Right cardiac atrium (tissue), 5 donors: ENCODE data around the gene MPL. TPM values are rescaled to one million over a fixed set of nuclear protein-coding genes. Genes with fewer than 3 reads are reported as not detected.

ENCODE experiments used
- ATAC-seq, 2 donors: fragments of 200-7000 bp; cut with Tn5 transposase; one replicate each; pipeline versions ENCODE4 v1.8.0 to v1.9.1; 2020; ENCODE audit warnings: moderate library complexity in 2 of 2, mild to moderate bottlenecking in 1 of 2
- DNase-seq, 3 donors: peaks; one replicate each; pipeline ENCODE4 v3.0.0-alpha.2; 2020
- H3K27ac ChIP-seq: one replicate; pipeline ENCODE4 v1.5.1; 2013; ENCODE audit warnings: mild to moderate bottlenecking, low read length, control low read depth, moderate library complexity
- H3K27me3 ChIP-seq: one replicate; pipeline ENCODE4 v1.6.1; 2013; ENCODE audit not compliant: control insufficient read depth, insufficient read depth
- H3K4me1 ChIP-seq: one replicate; pipeline ENCODE4 v1.6.1; 2013; ENCODE audit warnings: low read length; ENCODE audit not compliant: control insufficient read depth, insufficient read depth
- H3K4me3 ChIP-seq: one replicate; pipeline ENCODE4 v1.5.1; 2013; ENCODE audit warnings: low read length, control low read depth
- H3K9me3 ChIP-seq: one replicate; pipeline ENCODE4 v1.6.1; 2013; ENCODE audit warnings: low read length; ENCODE audit not compliant: control insufficient read depth
- WGBS: extraction: QIAGEN DNeasy Blood & Tissue Kit; methylation state at CpG from one replicate; pipeline ENCODE4 v1.1.7; 2013; 5-methylcytosine and 5-hydroxymethylcytosine counted together
- intact Hi-C, 4 donors: fragments of 100-400 bp; cut with DNase I; formaldehyde crosslinking; loops; one replicate each; pipeline versions ENCODE4 v1.11.0 to v1.14.0; 2022 to 2023
- polyA plus RNA-seq: library from polyadenylated mRNA; stranded (reverse); fragments of 200-250 nt; gene quantifications from one replicate; pipeline ENCODE4 v1.2.3, GENCODE V29; 2013
- total RNA-seq, 4 donors: library from RNA; stranded (reverse); fragmentation: NEBNext Ultra II Directional; extraction: Animal tissue kit (Norgen Biotek cat#: 25700); gene quantifications; one replicate each; pipeline ENCODE4 v1.2.1, GENCODE V29; 2021
- donor health status: healthy with polysubstance abuse.
- donor health status: DM: no; HTN: yes; CAD: no.
- donor health status: DM: no; HTN: no; CAD: no.
- donor health status: DM: no; HTN: yes; CAD: no; lungs with severe emphysema.
- donor health status: DM: yes; HTN: yes; CAD: no.

The MPL gene
- total and polyA plus RNA-seq, 5 donors = 0.18 to 1.4 (median 0.86) TPM

- ATAC-seq = peak; percentile 53 to 70
- 42% methylated on average over 6 of the region's 6 CpGs for WGBS
Observed at GRCh38 chr1:43382027-43382779, 44.6 kb downstream of the MPL start.

DNA sequence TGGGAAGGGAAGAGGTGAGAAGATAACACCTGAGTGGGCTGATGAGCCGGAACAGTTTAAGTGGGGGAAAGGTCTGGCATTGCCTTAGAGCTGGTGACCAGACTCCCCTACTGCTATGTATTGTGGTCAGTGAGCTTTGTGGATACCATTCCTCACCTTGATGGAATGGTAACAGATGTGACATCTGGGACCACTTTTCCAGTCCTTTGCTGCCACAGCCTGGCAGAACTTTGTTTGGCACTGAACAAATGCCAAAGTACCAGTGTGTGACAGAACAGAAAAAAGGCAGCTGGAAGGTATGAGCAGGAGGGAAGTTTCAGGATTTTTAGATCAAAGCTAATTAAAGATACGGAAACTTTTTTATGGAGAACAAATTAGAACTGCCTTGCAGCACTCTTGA lies 45.8 kb downstream of the MPL start:
- Histone ChIP-seq H3K27ac (no peak overlapping the region), H3K27me3 (no peaks in the 10 kb centered on the region), H3K4me1 (peaks cover 17% of the 10 kb centered on the region), H3K9me3 (no peaks in the 10 kb centered on the region), H3K4me3 (no peak overlapping the region)
- peak; percentile 6 to 10 for ATAC-seq
- DNase-seq = no peak
- intact Hi-C loops = loop anchor here (5.0 to 10.0 kb wide), 2 partner anchors 146 to 149 kb away; no protein-coding TSS in a partner anchor
- 77% methylated on average over 2 of the region's 2 CpGs for WGBS

More at GRCh38 chr1:43382027-43382779, 44.6 kb downstream of the MPL start:
- DNase-seq = no peak
- Histone ChIP-seq H3K27ac (peak overlapping the region; percentile 31), H3K27me3 (no peaks in the 10 kb centered on the region), H3K9me3 (no peaks in the 10 kb centered on the region), H3K4me3 (no peak overlapping the region), H3K4me1 (peaks cover 13% of the 10 kb centered on the region)
- intact Hi-C loops = loop anchor here (5.0 to 10.0 kb wide), 2 partner anchors 145 to 147 kb away; no protein-coding TSS in a partner anchor

GRCh38 chr1:43386676-43387075 lies 49.1 kb downstream of the MPL start:
- Histone ChIP-seq H3K9me3 (no peaks in the 10 kb centered on the region), H3K27me3 (no peaks in the 10 kb centered on the region), H3K27ac (no peak overlapping the region), H3K4me3 (no peak overlapping the region), H3K4me1 (peaks cover 21% of the 10 kb centered on the region)
- ATAC-seq (no peak), DNase-seq (no peak)
- intact Hi-C loops = loop anchor here in 3 of 4 donors (10.0 kb wide), 1 partner anchor 152 kb away; no protein-coding TSS in a partner anchor
- WGBS = 93% methylated on average over 6 of the region's 6 CpGs

GRCh38 chr1:43387976-43388599 lies 50.5 kb downstream of the MPL start:
- no peaks in the 10 kb centered on the region for H3K27me3 ChIP-seq
- WGBS = 52% methylated on average over 4 of the region's 4 CpGs
- ATAC-seq (no peak), DNase-seq (no peak)
- H3K4me3 ChIP-seq = peak overlapping the region; percentile 84
- no peaks in the 10 kb centered on the region for H3K9me3 ChIP-seq
- intact Hi-C loops = loop anchor here in 3 of 4 donors (10.0 kb wide), 1 partner anchor 153 kb away; no protein-coding TSS in a partner anchor
- no peak overlapping the region for H3K27ac ChIP-seq
- H3K4me1 ChIP-seq = peaks cover 10% of the 10 kb centered on the region

DNA sequence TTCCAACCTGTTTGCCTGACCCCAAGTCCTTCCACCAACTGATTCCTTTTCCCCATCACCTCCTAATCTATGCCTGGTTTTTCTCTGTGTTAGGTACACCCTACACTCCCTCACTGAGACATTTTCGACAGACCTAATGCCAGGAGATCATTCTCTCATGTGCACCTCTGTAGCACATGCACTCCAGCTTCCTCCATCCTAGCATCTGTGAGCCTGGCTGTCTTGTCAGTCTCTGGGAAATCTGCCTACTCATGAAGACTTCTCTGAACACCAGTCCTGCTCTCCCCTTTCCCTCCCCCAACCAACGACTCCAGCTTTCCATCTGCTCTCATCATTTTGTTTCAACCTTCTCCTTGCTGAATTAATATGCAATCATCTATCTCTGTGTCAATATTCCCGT lies 51.0 kb downstream of the MPL start:
- Histone ChIP-seq H3K4me1 (peaks cover 10% of the 10 kb centered on the region), H3K27ac (peak overlapping the region; percentile 15), H3K27me3 (no peaks in the 10 kb centered on the region), H3K4me3 (peak overlapping the region; percentile 84), H3K9me3 (no peaks in the 10 kb centered on the region)
- WGBS = 38% methylated on average over 3 of the region's 3 CpGs
- DNase-seq = no peak
- intact Hi-C loops = loop anchor here in 3 of 4 donors (10.0 kb wide), 1 partner anchor 154 kb away; no protein-coding TSS in a partner anchor
- no peak for ATAC-seq

DNA sequence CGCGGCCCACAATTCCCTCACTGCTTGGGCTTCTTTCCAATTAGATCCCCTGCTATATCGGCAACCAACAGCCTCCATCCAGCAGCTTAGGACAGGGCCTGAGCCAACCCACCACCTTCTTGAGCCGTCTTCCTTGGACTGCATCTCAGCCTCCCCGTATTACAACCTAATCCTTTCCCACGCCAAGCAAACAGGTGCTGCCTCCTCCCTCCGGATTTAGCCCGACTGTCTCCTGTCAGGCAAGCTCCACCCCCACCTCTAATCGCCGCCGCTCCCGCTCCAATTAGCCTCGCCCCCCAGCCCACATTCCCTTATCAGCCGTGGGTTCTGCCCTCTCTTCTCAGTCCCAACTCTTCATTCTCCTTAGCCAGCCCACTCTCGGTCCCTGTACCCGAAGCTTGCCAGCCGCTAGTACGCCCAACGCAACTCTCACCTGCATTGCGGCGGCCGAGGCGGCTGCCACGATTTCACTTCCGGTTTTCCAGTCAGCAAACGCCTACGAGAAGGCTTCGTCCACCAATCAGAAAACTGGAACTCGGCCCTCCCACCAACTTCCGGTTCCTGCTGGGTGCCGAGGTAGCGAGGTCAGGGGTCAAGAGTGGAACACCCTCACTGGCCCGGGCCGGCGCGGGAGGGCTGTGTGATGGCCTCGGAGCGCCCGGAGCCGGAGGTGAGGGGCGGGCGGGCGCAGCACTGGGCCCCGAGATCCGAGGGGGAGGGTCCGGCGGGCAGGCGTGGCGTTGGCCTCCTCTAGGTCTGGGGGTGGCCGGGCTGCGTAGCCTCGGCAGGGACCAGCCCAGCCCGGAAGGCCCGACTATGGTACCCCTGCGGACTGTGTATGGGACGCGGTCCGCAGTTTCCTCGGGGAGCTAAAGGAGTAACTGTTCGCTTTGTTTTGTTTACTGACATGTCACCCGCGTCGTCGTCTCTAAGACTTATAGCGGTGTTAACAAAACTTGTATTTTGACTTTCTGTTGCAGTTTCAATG lies 52.0 kb downstream of the MPL start, which contains the start of the genes MED8 and SZT2:
Gene MED8 (minus strand): TSS at position 475 of the 988 bp plus-strand sequence. CDS start 36 bp downstream, at position 439.
Gene SZT2 (plus strand): TSS at position 574 of the 988 bp plus-strand sequence. CDS start 70 bp downstream, at position 644.
- intact Hi-C loops = loop anchor here in 3 of 4 donors (10.0 kb wide), 1 partner anchor 155 kb away; no protein-coding TSS in a partner anchor

GRCh38 chr1:43392702-43393101 lies 55.1 kb downstream of the MPL start:
- intact Hi-C loops = no loop called here
- ATAC-seq = no peak
- 61% methylated on average over 3 of the region's 3 CpGs for WGBS
- no peak overlapping the region for H3K4me3 ChIP-seq
- H3K4me1 ChIP-seq = peaks cover 10% of the 10 kb centered on the region
- no peaks in the 10 kb centered on the region for H3K27me3 ChIP-seq
- no peak for DNase-seq
- H3K27ac ChIP-seq = no peak overlapping the region
- H3K9me3 ChIP-seq = no peaks in the 10 kb centered on the region

More for the DNA sequence above, 52.0 kb downstream of the MPL start, which contains the start of the genes MED8 and SZT2:
- under 1% methylated on average over 65 of the region's 65 CpGs for WGBS
- peak within 1 kb of the TSS; percentile 84 for H3K4me3 ChIP-seq
- no peaks in the 10 kb centered on the region for H3K27me3 ChIP-seq
- DNase-seq (peak; percentile 95 to 98 (median 97)), ATAC-seq (peak; percentile 98)
- peaks cover 10% of the 10 kb centered on the region for H3K4me1 ChIP-seq
- H3K9me3 ChIP-seq = no peaks in the 10 kb centered on the region
- H3K27ac ChIP-seq = peak within 1 kb of the TSS; percentile 76

DNA sequence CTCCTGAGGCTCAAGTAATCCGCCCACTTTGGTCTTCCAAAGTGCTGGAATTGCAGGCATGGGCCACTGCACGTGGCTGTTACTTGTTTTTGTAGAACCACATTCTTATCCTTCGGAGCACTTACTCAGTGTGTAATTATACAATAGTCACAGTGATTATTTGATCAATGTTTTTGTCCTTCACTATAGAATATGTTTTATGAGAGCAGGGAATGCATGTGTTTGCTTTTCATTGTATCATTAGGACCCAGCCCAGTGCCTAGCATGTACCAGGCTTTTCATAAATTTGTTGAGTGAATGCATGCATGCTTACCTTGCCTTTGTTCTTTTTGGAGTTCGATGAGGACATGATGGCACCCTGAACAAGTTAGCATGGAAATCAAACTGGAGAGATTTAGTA lies 57.9 kb downstream of the MPL start:
- H3K4me3 ChIP-seq = no peak overlapping the region
- DNase-seq (no peak), ATAC-seq (no peak)
- intact Hi-C loops = no loop called here
- WGBS = 89% methylated on average over 4 of the region's 4 CpGs
- no peak overlapping the region for H3K27ac ChIP-seq
- H3K27me3 ChIP-seq = no peaks in the 10 kb centered on the region
- H3K4me1 ChIP-seq = no peaks in the 10 kb centered on the region
- H3K9me3 ChIP-seq = no peaks in the 10 kb centered on the region

GRCh38 chr1:43396059-43396458 lies 58.4 kb downstream of the MPL start:
- ATAC-seq (no peak), DNase-seq (no peak)
- 76% methylated on average over 1 of the region's 1 CpG for WGBS
- intact Hi-C loops = no loop called here
- no peak overlapping the region for H3K4me3 ChIP-seq
- H3K9me3 ChIP-seq = no peaks in the 10 kb centered on the region
- H3K4me1 ChIP-seq = no peaks in the 10 kb centered on the region
- H3K27ac ChIP-seq = no peak overlapping the region
- H3K27me3 ChIP-seq = no peaks in the 10 kb centered on the region

GRCh38 chr1:43398227-43398626 lies 60.6 kb downstream of the MPL start:
- H3K27ac ChIP-seq = no peak overlapping the region
- ATAC-seq = no peak
- 96% methylated on average over 3 of the region's 3 CpGs for WGBS
- no peak overlapping the region for H3K4me3 ChIP-seq
- no peaks in the 10 kb centered on the region for H3K27me3 ChIP-seq
- H3K4me1 ChIP-seq = peaks cover 5% of the 10 kb centered on the region
- no peaks in the 10 kb centered on the region for H3K9me3 ChIP-seq
- DNase-seq = no peak
- intact Hi-C loops = no loop called here
